AG04449 (cell line): ENCODE measurements around the gene KLHL29.

Source experiments
- CTCF ChIA-PET: fragments of 350-600 bp; formaldehyde crosslinking; extraction: SDS; loops from one replicate; lab custom pipeline; 2021; ENCODE audit warnings: antibody characterized with exemption; lab: Yijun Ruan, JAX
- POLR2A ChIA-PET: fragments of 400-600, 350-600 bp; formaldehyde crosslinking; extraction: SDS; loops from one replicate; lab custom pipeline; 2020; ENCODE audit warnings: antibody characterized with exemption, inconsistent platforms; lab: Yijun Ruan, JAX
- DNase-seq: peaks from one replicate; pipeline ENCODE4 v3.0.0-alpha.2; 2010; ENCODE audit warnings: low read depth, low spot score
- H3K4me3 ChIP-seq: 2 replicates; pipeline ENCODE4 v1.5.1; 2011; ENCODE audit warnings: low read depth, mild to moderate bottlenecking, control low read depth, low read length
- TF ChIP-seq, protein P1 (sequence below): IDR thresholded peaks from one replicate; pipeline ENCODE4 v1.5.1; 2011; ENCODE audit warnings: mild to moderate bottlenecking, moderate library complexity, low read length, control low read depth, inconsistent platforms; ENCODE audit not compliant: insufficient read depth; ENCODE audit errors: missing control alignments

KLHL29 gene

GRCh38 chr2:23487735-23488492, 102.9 kb downstream of the KLHL29 start:
- ChIA-PET CTCF (no interaction called here), POLR2A (no interaction called here)
- no peak overlapping the region for H3K4me3 ChIP-seq
- TF ChIP-seq, protein P1, sequence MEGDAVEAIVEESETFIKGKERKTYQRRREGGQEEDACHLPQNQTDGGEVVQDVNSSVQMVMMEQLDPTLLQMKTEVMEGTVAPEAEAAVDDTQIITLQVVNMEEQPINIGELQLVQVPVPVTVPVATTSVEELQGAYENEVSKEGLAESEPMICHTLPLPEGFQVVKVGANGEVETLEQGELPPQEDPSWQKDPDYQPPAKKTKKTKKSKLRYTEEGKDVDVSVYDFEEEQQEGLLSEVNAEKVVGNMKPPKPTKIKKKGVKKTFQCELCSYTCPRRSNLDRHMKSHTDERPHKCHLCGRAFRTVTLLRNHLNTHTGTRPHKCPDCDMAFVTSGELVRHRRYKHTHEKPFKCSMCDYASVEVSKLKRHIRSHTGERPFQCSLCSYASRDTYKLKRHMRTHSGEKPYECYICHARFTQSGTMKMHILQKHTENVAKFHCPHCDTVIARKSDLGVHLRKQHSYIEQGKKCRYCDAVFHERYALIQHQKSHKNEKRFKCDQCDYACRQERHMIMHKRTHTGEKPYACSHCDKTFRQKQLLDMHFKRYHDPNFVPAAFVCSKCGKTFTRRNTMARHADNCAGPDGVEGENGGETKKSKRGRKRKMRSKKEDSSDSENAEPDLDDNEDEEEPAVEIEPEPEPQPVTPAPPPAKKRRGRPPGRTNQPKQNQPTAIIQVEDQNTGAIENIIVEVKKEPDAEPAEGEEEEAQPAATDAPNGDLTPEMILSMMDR = no peak
- no peak for DNase-seq

- ChIA-PET CTCF (no interaction called here), POLR2A (no interaction called here)
- TF ChIP-seq, protein P1 = no peak
- H3K4me3 ChIP-seq = no peak overlapping the region
- no peak for DNase-seq
Measured at GRCh38 chr2:23488584-23488983, 103.6 kb downstream of the KLHL29 start.

GRCh38 chr2:23489471-23490322, 104.7 kb downstream of the KLHL29 start:
- ChIA-PET CTCF (no interaction called here), POLR2A (no interaction called here)
- TF ChIP-seq, protein P1 = no peak
- no peak for DNase-seq
- H3K4me3 ChIP-seq = no peak overlapping the region

- POLR2A ChIA-PET = no interaction called here
- CTCF ChIA-PET = interaction anchor here (1.0 kb wide), 1 partner anchor 9 kb away, joined by 3 read pairs; no protein-coding TSS in a partner anchor
- TF ChIP-seq, protein P1 = no peak
Measured at GRCh38 chr2:23491591-23492336, 106.8 kb downstream of the KLHL29 start.

DNA sequence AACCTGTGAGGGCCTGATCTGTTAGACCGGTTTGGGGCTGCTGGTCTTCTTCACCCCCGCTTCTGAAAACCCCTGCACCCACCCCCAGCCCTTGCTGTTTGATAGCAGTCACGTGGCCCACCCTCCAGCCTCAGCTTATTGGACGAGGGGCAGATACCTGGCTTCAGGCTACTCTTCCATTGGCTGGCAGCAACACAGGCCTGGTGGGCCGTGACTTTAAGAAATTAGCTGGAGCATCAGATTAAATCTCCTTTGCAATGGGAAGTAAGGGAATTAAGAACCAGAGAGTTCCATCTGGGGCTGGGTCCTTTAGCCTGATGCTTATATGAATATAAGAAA, 107.3 kb downstream of the KLHL29 start:
- DNase-seq = no peak
- ChIA-PET POLR2A (no interaction called here), CTCF (interaction anchor here (1.0 kb wide), 1 partner anchor 9 kb away, joined by 3 read pairs; no protein-coding TSS in a partner anchor)
- H3K4me3 ChIP-seq = no peak overlapping the region
- TF ChIP-seq, protein P1 = no peak

More at GRCh38 chr2:23491591-23492336, 106.8 kb downstream of the KLHL29 start:
- no peak overlapping the region for H3K4me3 ChIP-seq
- no peak for DNase-seq

DNA sequence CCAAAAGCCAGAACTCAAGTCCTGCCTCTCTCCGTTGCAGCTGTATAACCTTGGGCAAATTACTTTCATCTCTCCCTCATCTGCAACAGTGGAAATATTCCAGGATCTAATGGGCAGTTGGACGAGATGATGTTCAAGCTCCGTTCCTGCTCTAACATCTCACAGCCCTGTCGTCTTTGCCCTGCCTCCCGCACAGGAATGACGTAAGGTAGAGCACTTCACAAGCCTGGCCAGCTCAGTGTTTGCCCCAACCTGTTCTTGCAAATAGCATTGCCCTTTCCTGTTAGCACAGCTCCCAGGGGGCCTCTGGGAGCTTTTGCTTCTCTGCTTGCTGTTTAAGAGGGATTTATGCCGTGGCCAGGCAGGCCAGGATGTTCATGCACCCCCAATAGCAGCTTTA, 107.9 kb downstream of the KLHL29 start:
- no peak for DNase-seq
- ChIA-PET CTCF (interaction anchor here (1.0 to 1.2 kb wide), 2 partner anchors 10 to 39 kb away, joined by 3 read pairs; no protein-coding TSS in a partner anchor), POLR2A (no interaction called here)
- no peak overlapping the region for H3K4me3 ChIP-seq
- TF ChIP-seq, protein P1 = no peak
